Activated B cell treated with CpG ODN at 0.5 μM for 24 hours (primary cell): Measurements from ENCODE around the gene FAM168A. TPM values are rescaled to one million over a fixed set of nuclear protein-coding genes. Genes with fewer than 3 reads are reported as not detected.
"Not testable (repeated sequence)": the region's sequence is repeated elsewhere in the genome, so short reads cannot be mapped to it uniquely, and the experiment has no call there.

Source experiments
- ATAC-seq: fragments of 200-7000 bp; cut with Tn5 transposase; one replicate; pipeline ENCODE4 v1.10.0; 2021; ENCODE audit warnings: low read depth, mild to moderate bottlenecking, moderate library complexity
- CTCF ChIA-PET: fragments of 350-600 bp; sonication (Branson Sonifier 250); formaldehyde crosslinking; loops from one replicate; lab custom pipeline; 2021; ENCODE audit warnings: antibody characterized with exemption; lab: Charles Lee
- POLR2A ChIA-PET: fragments of 350-600 bp; sonication (Branson Sonifier 250); formaldehyde crosslinking; loops from one replicate; lab custom pipeline; 2021; ENCODE audit warnings: antibody characterized with exemption; lab: Charles Lee
- DNase-seq: peaks from one replicate; pipeline ENCODE4 v3.0.0; 2022
- H3K27ac Mint-ChIP-seq: one replicate; pipeline ENCODE4 v1.8.0; 2020; ENCODE audit warnings: mixed read lengths
- H3K27me3 Mint-ChIP-seq: one replicate; pipeline ENCODE4 v1.8.0; 2021; ENCODE audit warnings: mixed read lengths
- H3K36me3 Mint-ChIP-seq: one replicate; pipeline ENCODE4 v1.8.0; 2021; ENCODE audit warnings: low read depth, mixed read lengths
- H3K4me1 Mint-ChIP-seq: one replicate; pipeline ENCODE4 v1.8.0; 2021; ENCODE audit warnings: mixed read lengths
- H3K4me3 Mint-ChIP-seq: one replicate; pipeline ENCODE4 v1.8.0; 2020; ENCODE audit warnings: mild to moderate bottlenecking, mixed read lengths
- H3K9me3 Mint-ChIP-seq: one replicate; pipeline ENCODE4 v1.8.0; 2020; ENCODE audit warnings: mixed read lengths
- intact Hi-C: fragments of 100-400 bp; cut with micrococcal nuclease; formaldehyde crosslinking; loops from one replicate; pipeline ENCODE4 v1.15.1; 2024
- total RNA-seq: library from RNA; stranded (reverse); gene quantifications from 2 replicates; pipeline ENCODE4 v1.2.3, GENCODE V29; 2022
- TF ChIP-seq, protein P1 (sequence below): fragments of 200-600 bp; IDR thresholded peaks from one replicate; pipeline ENCODE4 v1.8.0; 2022; ENCODE audit warnings: antibody characterized with exemption, mild to moderate bottlenecking

Gene FAM168A
- total RNA-seq, 1 donor from 2014 or later = 16.5 TPM

DNA sequence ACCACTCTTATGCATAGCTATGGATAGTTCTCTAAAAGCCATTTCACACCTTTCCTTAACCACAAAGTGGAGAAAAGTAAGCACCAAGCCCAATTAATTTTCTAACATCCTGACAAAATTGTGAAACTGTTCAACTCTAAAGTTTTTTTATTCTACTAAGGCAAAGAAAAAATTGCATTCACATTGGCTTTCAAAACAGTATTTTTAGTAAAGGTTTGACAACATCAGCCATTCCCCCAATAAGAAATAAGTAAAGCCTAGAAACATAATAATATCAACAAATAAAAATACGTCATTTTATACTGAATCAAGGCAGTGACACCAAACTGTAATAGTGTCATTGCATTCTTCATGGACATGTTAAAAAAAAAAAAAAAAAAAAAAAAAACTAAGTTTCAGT, 11.1 kb downstream of the FAM168A start:
- TF ChIP-seq, protein P1, sequence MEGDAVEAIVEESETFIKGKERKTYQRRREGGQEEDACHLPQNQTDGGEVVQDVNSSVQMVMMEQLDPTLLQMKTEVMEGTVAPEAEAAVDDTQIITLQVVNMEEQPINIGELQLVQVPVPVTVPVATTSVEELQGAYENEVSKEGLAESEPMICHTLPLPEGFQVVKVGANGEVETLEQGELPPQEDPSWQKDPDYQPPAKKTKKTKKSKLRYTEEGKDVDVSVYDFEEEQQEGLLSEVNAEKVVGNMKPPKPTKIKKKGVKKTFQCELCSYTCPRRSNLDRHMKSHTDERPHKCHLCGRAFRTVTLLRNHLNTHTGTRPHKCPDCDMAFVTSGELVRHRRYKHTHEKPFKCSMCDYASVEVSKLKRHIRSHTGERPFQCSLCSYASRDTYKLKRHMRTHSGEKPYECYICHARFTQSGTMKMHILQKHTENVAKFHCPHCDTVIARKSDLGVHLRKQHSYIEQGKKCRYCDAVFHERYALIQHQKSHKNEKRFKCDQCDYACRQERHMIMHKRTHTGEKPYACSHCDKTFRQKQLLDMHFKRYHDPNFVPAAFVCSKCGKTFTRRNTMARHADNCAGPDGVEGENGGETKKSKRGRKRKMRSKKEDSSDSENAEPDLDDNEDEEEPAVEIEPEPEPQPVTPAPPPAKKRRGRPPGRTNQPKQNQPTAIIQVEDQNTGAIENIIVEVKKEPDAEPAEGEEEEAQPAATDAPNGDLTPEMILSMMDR = no peak
- H3K9me3 Mint-ChIP-seq = no peaks in the 10 kb centered on the region
- intact Hi-C loops = no loop called here
- peaks cover 13% of the 10 kb centered on the region for H3K4me1 Mint-ChIP-seq
- POLR2A ChIA-PET = no interaction called here
- no peaks in the 10 kb centered on the region for H3K27me3 Mint-ChIP-seq
- H3K4me3 Mint-ChIP-seq = no peak overlapping the region
- CTCF ChIA-PET = no interaction called here
- DNase-seq (no peak), ATAC-seq (no peak)
- H3K36me3 Mint-ChIP-seq = peaks cover 4% of the 10 kb centered on the region
- H3K27ac Mint-ChIP-seq = no peak overlapping the region

DNA sequence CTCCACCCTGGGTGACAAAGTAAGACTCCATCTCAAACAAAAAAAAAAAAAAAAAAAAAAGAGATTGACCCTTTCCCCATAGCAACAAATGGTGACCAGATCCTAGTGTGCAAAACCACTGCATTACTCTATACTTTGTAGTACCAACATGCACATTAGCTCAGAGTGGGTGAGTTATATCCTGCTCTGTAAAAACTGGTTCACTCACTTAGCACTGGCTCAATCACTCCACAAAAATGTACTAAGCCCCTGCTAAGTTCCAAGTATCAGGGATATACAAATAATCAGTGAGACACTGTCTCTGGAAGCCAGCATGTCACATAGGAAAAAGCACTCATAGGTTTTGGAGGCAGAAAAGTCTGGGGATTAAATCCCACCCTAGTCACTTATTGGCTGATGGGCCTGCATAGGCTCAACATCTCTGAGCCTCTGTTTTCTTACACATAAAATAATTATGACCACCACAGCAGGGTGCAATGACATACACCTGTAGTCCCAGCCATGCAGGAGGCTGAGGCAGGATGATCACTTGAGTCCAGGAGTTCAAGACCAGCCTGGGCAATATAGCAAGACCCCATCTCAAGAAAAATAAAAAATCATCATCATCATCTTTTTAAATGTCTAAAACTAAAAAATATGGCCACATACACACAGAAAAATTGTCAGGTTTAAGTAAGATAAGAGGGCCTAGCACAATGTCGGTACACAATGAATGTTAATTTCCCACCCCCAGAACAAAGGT, 11.9 kb downstream of the FAM168A start:
- ChIA-PET CTCF (no interaction called here), POLR2A (no interaction called here)
- Mint-ChIP-seq H3K9me3 (no peaks in the 10 kb centered on the region), H3K27me3 (no peaks in the 10 kb centered on the region), H3K36me3 (peaks cover 4% of the 10 kb centered on the region), H3K4me1 (peaks cover 8% of the 10 kb centered on the region), H3K4me3 (no peak overlapping the region), H3K27ac (no peak overlapping the region)
- intact Hi-C loops = no loop called here
- TF ChIP-seq, protein P1 = no peak
- ATAC-seq (no peak), DNase-seq (no peak)

DNA sequence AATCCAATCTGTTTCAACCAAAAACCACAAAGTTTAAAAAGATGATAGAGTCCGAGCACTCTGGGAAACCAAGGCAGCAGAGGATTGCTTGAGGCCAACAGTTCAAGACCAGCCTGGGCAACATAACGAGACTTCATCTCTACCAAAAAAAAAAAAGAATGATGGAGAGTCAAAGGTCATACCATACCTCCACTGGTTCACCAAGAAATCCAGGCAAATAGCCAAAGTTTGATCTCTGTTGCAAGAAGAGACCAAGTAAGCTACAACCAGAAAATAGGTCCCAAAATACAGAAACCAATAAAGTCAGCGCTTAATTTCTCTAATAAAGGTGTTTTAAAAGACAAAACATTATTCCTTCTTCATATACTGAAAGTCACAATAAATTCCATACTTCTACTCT, 13.1 kb downstream of the FAM168A start:
- peaks cover 4% of the 10 kb centered on the region for H3K36me3 Mint-ChIP-seq
- POLR2A ChIA-PET = no interaction called here
- H3K27ac Mint-ChIP-seq = no peak overlapping the region
- DNase-seq = no peak
- no peaks in the 10 kb centered on the region for H3K27me3 Mint-ChIP-seq
- intact Hi-C loops = no loop called here
- peaks cover 13% of the 10 kb centered on the region for H3K4me1 Mint-ChIP-seq
- no peak overlapping the region for H3K4me3 Mint-ChIP-seq
- no peaks in the 10 kb centered on the region for H3K9me3 Mint-ChIP-seq
- TF ChIP-seq, protein P1 = no peak
- CTCF ChIA-PET = no interaction called here
- no peak for ATAC-seq

DNA sequence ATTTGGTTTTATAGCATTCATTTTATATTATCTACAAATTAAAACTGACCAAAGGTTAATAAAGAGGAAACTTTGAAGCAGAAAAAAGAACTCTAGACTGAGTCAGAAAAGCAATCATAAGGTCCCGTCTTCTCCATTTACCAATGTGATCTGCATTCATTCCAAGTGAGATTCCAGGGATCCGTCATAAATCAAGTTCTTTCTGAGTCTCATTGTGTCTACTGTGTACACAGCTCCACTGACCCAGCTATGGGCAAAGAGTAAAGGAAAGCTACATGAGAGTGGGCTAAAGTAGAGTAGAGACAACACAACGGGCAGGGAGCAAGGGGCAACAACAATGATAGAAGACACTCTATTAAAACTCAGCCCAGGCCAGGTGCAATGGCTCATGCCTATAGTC, 15.3 kb downstream of the FAM168A start:
- POLR2A ChIA-PET = no interaction called here
- Mint-ChIP-seq H3K27me3 (no peaks in the 10 kb centered on the region), H3K4me1 (peaks cover 9% of the 10 kb centered on the region), H3K9me3 (no peaks in the 10 kb centered on the region), H3K36me3 (peaks cover 13% of the 10 kb centered on the region), H3K4me3 (no peak overlapping the region), H3K27ac (no peak overlapping the region)
- ATAC-seq = no peak
- no peak for DNase-seq
- intact Hi-C loops = no loop called here
- CTCF ChIA-PET = no interaction called here
- TF ChIP-seq, protein P1 = no peak

DNA sequence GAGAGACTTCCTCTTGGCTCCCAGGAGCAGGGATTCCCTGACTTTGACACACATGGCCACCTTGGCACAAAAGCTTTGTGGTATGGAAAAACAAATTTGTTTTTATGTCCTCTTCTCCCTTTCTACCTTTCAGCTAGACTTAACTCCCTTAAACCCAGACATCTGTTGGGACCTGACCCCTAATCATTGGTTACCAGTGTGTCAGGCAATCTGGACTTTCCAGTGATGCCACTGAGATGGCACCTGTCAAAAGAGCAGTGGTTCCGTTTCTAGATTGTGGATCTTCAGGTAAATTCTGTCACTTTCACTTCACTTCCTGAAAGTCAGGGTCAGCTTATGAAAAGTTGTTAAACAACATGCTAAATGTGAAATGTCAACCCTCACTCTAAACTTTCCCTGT, 17.2 kb downstream of the FAM168A start:
- H3K4me1 Mint-ChIP-seq, H3K4me3 Mint-ChIP-seq, ATAC-seq, DNase-seq, POLR2A ChIA-PET, H3K27me3 Mint-ChIP-seq, H3K27ac Mint-ChIP-seq, H3K9me3 Mint-ChIP-seq, intact Hi-C loops: not testable (repeated sequence)
- CTCF ChIA-PET = interaction anchor here (1.3 kb wide), 1 partner anchor 45 kb away, joined by 3 read pairs; no protein-coding TSS in a partner anchor
- H3K36me3 Mint-ChIP-seq = peaks cover 16% of the 10 kb centered on the region
